ENCODE data around the gene TMEM18. TPM values are rescaled to one million over a fixed set of nuclear protein-coding genes. Genes with fewer than 3 reads are reported as not detected.

The TMEM18 gene
- total and polyA plus RNA-seq, 9 of the 15 experiments (the other 6 are each of a cell fraction or from before 2014, with no cell fraction given), result 12.8 to 55.9 (median 21.8) TPM

DNA sequence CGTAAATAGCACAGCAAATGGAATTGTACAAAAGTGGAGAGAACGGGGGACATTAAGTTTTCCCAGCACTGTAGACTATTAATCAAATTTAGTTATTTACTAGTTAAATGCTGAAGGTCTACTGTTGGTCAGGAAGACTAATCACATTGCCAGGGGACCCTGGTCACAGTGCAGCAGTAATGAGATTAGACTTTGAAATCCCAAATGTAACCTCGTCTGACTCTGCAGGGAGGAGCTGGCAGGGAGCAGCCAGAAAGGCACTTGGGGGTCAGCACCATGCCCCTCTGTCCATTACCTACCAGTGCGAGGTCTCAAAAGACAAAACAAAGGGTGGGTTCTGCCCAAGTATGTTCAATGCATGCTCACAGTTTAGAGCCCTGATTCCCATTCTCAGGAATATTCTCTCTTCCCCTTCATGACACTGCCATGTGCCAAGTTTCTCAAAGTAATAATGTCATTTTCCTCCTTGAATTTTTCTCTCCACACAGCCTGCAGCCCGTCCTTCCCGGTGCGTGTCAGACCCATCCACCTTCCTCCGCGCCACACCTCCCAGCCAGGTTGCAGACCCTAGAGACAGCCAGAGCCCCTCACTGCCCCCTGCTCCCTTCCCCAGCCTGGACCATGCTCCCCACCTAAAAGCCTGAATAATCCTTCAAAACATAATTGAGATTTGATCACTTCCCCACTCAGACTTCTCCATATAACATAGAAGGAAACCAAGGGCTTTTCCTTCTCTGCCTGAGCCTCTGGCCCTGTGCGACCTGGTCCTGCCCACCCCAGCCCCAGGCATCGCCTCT lies 52.5 kb downstream of the TMEM18 start (continued):
- TF ChIP-seq PRDM10 (IDR thresholded peaks at IDR 0.05; ENCODE audit: partially characterized antibody) (no peak), KLF1 (tag; IDR thresholded peaks at IDR 0.05) (no peak), ETS1 (conservative IDR thresholded peaks at IDR 0.05; ENCODE audit: control insufficient read depth, low read depth, low read length) (no peak), NUFIP1 (IDR thresholded peaks at IDR 0.05; ENCODE audit: partially characterized antibody) (no peak), SETDB1 (IDR thresholded peaks at IDR 0.05; ENCODE audit: low read length) (no peak), CSDE1 (IDR thresholded peaks at IDR 0.05) (no peak), ATF4 (CRISPR knock-in tag; IDR thresholded peaks at IDR 0.05) (no peak), HNRNPK (IDR thresholded peaks at IDR 0.05; ENCODE audit: low read depth, low read length, poor library complexity, severe bottlenecking) (no peak), ZNF785 (CRISPR knock-in tag; IDR thresholded peaks at IDR 0.05) (no peak), CXXC5 (CRISPR knock-in tag; IDR thresholded peaks at IDR 0.05) (no peak)

Measured in K562 (cell line).